ENCODE results near the gene SENP6.
"Not testable (repeated sequence)": the region's sequence is repeated elsewhere in the genome, so short reads cannot be mapped to it uniquely, and the experiment has no call there.

Gene SENP6

GRCh38 chr6:75657327-75657726, 55.6 kb downstream of the SENP6 start:
- no peak for DNase-seq

- no peak for DNase-seq
These were observed 64.9 kb downstream of the SENP6 start for GRCh38 chr6:75666592-75666991.

GRCh38 chr6:75673884-75674283, 72.2 kb downstream of the SENP6 start:
- DNase-seq: no peak

GRCh38 chr6:75676377-75676776, 74.7 kb downstream of the SENP6 start:
- no peak for DNase-seq

DNA sequence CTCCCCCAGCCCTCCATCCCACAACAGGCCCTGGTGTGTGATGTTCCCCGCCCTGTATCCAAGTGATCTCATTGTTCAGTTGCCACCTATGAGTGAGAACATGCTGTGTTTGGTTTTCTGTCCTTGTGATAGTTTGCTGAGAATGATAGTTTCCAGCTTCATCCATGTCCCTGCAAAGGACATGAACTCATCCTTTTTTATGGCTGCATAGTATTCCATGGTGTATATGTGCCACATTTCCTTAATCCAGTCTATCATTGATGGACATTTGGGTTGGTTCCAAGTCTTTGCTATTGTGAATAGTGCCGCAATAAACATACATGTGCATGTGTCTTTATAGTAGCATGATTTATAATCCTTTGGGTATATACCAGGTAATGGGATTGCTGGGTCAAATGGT, 80.9 kb downstream of the SENP6 start:
- not testable (repeated sequence) for DNase-seq

DNA sequence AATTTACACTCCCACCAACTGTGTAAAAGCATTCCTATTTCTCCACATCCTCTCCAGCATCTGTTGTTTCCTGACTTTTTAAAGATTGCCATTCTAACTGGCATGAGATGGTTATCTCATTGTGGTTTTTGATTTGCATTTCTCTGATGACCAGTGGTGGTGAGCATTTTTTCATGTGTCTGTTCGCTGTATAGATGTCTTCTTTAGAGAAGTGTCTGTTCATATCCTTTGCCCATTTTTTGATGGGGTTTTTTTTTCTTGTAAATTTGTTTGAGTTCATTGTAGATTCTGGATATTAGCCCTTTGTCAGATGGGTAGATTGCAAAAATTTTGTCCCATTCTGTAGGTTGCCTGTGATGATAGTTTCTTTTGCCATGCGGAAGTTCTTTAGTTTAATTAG, 81.3 kb downstream of the SENP6 start:
- not testable (repeated sequence) for DNase-seq

GRCh38 chr6:75687535-75687934, 85.9 kb downstream of the SENP6 start:
- not testable (repeated sequence) for DNase-seq

DNA sequence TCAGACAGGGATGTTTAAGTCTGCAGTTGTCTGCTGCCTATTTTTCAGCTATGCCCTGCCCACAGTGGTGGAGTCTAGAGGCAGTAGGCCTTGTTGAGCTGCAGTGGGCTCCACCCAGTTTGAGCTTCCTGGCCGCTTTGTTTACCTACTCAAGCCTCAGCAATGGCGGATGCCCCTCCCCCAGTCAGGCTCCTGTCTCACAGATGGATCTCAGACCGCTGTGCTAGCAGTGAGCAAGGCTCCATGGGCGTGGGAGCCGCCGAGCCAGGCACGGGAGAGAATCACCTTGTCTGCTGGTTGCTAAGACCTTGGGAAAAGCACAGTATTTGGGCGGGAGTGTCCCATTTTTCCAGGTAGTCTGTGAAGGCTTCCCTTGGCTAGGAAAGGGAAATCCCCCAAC, 86.3 kb downstream of the SENP6 start:
- not testable (repeated sequence) for DNase-seq

- no peak for DNase-seq
These were observed 87.9 kb downstream of the SENP6 start for GRCh38 chr6:75689576-75689975.

DNA sequence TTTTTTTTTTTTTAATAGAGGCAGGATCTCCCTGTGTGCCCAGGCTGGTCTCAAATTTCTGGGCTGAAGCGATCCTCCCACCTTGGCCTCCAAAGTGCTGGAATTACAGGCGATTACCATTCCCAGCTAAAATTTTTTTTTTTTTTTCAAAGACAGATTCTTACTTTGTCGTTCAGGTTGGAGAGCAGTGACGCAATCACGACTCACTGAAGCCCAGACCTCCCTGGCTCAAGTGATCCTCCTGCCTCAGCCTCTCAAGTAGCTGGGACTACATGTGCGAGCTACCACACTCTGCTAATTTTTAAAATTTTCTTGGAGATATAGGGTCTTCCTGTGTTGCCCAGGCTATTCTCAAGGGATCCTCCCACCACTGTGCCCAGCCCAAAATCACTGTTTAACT, 89.3 kb downstream of the SENP6 start:
- no peak for DNase-seq

GRCh38 chr6:75693534-75693933, 91.9 kb downstream of the SENP6 start:
- DNase-seq: no peak

DNA sequence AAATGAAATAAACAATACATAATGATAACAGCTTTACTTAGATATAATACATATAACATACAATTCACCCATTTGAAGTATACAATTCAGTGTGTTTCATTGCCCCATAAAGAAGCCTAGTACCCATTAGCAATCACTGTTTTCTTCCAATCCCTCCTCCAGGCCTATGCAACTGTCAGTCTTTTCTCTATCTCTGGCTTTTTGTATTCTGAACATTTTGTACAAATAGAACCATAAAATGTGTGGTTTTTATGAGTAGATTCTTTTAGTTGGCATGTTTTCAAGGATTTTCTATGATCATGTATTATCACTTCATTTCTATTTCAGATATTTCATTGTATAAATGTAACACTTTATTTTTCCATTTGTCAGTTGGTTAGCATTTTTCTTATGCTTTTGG, 92.7 kb downstream of the SENP6 start:
- DNase-seq: no peak

DNA sequence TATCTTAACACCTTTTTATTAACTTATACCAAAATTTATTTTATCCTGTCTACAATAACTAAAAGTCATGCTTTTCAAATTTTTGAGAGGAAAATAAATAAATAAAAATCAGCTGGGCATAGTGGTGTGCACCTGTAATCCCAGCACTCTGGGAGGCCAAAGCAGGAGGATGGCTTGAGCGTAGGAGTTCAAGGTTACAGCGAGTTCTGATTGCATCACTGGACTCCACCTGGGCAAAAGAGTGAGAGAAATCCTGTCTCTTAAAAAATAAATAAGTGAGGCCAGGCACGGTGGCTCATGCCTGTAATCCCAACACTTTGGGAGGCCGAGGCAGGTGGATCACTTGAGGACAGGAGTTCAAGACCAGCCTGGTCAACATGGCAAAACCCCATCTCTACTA, 106.7 kb downstream of the SENP6 start:
- DNase-seq: not testable (repeated sequence)

- no peak for DNase-seq
These were observed 109.5 kb downstream of the SENP6 start for GRCh38 chr6:75711173-75711572.

GRCh38 chr6:75719133-75719532, 117.5 kb downstream of the SENP6 start:
- no peak for DNase-seq

DNA sequence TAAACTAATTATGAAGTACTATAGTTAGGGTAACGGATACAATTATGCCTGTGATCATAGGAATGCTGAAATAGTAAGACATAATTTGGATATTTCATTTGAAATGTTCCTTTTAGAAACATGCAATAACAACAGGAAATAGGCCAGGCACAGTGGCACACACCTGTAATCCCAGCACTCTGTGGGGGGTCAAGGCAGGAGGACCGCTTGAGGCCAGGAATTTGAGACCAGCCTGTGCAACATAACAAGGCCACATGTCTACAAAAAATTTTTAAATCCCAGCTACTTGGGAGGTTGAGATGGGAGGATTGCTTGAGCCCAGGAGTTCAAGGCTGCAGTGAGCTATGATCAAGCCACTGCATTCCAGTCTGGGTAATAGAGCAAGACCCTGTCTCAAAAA, 121.7 kb downstream of the SENP6 start:
- DNase-seq: no peak

GRCh38 chr6:75727206-75727605, 125.5 kb downstream of the SENP6 start:
- DNase-seq: no peak

- not testable (repeated sequence) for DNase-seq
These were observed 129.3 kb downstream of the SENP6 start for GRCh38 chr6:75731029-75731428.

DNA sequence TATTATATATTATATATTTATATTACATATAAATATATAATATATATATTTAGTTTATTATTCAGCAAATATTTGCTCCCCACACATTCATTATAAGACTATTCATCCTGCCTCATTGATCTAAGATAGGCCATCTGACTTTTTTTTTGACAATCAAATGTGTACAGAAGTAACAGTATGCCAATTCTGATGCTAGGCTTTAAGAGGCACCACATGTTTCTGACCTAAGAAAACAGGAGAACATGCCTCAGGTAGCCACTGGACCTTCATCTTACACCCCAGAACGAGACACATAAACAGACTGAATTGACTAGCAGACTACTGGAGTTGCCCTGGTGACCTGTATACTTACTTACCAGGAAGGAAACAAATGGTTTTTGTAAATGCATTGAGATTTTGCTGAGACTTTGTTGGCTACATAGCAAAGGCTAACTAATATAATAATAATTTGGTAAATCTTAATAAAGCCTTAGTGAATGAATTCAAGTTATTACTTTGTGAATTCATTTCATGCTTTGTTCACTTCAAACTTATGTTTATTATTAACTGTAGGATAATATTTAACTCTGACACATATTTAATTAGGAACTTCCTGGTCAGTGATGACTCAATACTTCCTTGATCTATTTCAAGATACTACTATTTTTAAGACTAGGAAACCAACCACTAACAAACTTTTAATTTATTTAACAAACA, 134.0 kb downstream of the SENP6 start:
- DNase-seq: no peak

GRCh38 chr6:75743971-75744370, 142.3 kb downstream of the SENP6 start:
- DNase-seq: no peak

DNA sequence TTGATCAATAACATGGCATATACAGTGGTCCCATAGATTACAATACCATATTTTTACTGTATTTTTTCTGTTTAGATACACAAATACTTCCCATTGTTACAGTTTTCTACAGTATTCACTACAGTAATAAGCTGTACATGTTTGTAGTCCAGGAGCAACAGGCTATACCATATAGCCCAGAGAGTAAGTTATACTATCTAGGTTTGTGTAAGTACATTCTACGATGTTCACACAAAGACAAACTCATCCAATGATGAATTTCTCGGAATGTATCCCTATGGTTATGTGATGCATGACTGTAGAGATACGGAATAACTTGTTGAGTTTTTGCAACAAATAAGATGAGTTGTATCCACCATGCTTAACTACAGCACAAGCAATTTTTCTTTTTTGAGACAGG, 143.7 kb downstream of the SENP6 start:
- DNase-seq: no peak

DNA sequence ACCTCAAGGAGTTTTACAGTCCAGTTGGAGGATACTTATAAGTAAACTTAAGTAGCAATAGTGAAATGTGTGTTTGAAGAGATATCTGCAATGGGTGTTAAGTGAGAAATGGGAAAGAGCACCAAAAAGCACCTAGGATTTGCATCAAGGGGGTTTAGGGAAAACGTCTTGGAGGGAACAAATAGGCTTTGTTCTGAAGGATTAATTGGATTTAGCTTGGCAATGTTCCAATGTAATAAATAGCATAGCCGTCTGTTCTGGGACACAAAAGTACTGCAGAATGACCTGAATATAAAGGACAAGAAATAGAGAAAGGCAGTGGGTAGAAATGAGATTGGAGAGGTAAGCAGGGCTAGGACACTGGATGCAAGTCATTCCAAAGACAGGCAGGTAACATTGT, 144.5 kb downstream of the SENP6 start:
- DNase-seq: no peak

GRCh38 chr6:75747152-75747992, 145.7 kb downstream of the SENP6 start:
- no peak for DNase-seq

DNA sequence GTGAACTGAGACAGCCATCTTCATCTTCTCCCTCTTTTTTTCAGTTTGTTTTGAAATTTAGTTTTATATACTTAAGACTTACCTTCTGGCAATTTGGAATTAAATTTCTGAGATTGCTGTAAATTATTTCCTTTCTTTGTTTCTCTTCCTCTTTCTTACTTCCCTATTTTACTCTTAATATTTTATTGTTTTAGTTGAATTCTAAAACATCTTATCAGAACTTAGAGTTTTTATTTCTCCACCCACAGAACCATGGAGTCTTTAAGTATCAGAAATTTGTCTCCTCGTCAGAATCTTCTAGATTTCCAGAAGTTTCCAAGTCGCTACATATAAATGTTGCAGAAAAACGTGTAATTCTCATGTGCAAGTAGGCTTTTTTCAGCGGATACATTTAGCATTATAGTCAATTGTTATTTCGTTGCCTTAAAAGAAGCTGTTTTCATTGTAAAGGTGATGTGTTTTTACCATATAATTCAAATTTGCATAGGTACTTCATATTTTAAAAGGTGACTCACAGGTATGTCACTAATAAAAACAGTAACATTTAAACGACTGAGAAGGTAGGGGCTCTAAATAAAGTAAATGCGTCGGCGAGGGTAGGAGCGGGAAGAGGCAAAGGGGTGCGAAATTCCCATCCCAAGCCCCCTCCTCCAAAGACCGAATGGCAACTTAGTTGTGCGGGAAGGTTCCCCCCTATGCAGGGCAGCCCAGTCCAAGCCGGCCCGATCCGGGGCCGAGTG, 146.5 kb downstream of the SENP6 start:
- DNase-seq: peak in 1 of 2 donors; percentile 12
